GM20000 (cell line): Measurements from ENCODE around the gene PNCK.

ENCODE experiments used
- DNase-seq: peaks from one replicate; pipeline ENCODE4 v3.0.0; 2012; ENCODE audit warnings: low spot score
- CTCF ChIP-seq: IDR thresholded peaks from 2 replicates; pipeline ENCODE4 v1.5.1; 2012; ENCODE audit warnings: mild to moderate bottlenecking, control low read depth; ENCODE audit errors: extremely low read depth, missing control alignments

PNCK gene

GRCh38 chrX:153672531-153673427 is 834 bp downstream of the PNCK start:
- TF ChIP-seq CTCF, result no peak

GRCh38 chrX:153671589-153672530 is 1.8 kb downstream of the PNCK start:
- DNase-seq, result no peak
- no peak for TF ChIP-seq CTCF

More at GRCh38 chrX:153672531-153673427, 834 bp downstream of the PNCK start:
- DNase-seq, result no peak

- no peak for DNase-seq
These were observed 2.6 kb downstream of the PNCK start for GRCh38 chrX:153670748-153671588.

GRCh38 chrX:153669901-153670731 is 3.5 kb downstream of the PNCK start:
- TF ChIP-seq CTCF, result no peak
- no peak for DNase-seq

More at GRCh38 chrX:153670748-153671588, 2.6 kb downstream of the PNCK start:
- TF ChIP-seq CTCF, result no peak

GRCh38 chrX:153669174-153669890 is 4.3 kb downstream of the PNCK start:
- peak; percentile 76 for DNase-seq
- peak; percentile 64 for TF ChIP-seq CTCF
